ENCODE measurements around the gene MARVELD1.

DNA sequence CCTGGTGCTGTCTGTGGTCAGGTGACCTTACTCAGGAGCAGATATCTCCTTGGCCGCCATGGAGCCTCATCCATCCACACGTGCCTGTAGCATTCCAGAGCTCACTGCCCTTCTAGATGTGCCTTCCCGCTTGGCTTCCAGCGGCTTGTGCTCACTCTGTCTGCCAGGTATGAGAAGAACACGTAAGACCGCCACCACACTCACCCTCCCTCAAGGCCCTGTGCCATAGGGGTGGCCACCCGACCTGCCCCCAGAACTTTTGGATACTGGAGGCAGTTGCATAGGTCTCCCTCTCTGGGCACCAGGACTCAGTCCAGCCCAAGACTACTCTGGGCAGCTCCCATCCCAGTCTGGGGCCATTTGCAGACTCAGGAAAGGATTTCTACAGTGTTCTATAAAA, 4.1 kb downstream of the MARVELD1 start:
- TF ChIP-seq POLR2A (IDR thresholded peaks at IDR 0.05; ENCODE audit: low read length): no peak
- TF ChIP-seq GATA1 (IDR thresholded peaks at IDR 0.05; ENCODE audit: low read depth, low read length): no peak

Measured in erythroblast (primary cell).